ENCODE results near the gene RNF214.

GRCh38 chr11:117319214-117319840 is 86.9 kb downstream of the RNF214 start:
- TF ChIP-seq, protein P1, sequence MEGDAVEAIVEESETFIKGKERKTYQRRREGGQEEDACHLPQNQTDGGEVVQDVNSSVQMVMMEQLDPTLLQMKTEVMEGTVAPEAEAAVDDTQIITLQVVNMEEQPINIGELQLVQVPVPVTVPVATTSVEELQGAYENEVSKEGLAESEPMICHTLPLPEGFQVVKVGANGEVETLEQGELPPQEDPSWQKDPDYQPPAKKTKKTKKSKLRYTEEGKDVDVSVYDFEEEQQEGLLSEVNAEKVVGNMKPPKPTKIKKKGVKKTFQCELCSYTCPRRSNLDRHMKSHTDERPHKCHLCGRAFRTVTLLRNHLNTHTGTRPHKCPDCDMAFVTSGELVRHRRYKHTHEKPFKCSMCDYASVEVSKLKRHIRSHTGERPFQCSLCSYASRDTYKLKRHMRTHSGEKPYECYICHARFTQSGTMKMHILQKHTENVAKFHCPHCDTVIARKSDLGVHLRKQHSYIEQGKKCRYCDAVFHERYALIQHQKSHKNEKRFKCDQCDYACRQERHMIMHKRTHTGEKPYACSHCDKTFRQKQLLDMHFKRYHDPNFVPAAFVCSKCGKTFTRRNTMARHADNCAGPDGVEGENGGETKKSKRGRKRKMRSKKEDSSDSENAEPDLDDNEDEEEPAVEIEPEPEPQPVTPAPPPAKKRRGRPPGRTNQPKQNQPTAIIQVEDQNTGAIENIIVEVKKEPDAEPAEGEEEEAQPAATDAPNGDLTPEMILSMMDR (IDR thresholded peaks at IDR 0.05), result no peak
- no peak for TF ChIP-seq POLR2A (IDR thresholded peaks at IDR 0.05)
- TF ChIP-seq POLR2AphosphoS5 (IDR thresholded peaks at IDR 0.05), result no peak
